ENCODE results near the gene TMEM87A. TPM values are rescaled to one million over a fixed set of nuclear protein-coding genes. Genes with fewer than 3 reads are reported as not detected.
A peak's percentile ranks its signal among the peaks of the same experiment; 100 is the strongest.

The TMEM87A gene
- total and polyA plus RNA-seq, 10 donors, result 13.4 to 48.3 (median 40.9) TPM

- Histone ChIP-seq H3K9me3 (no peaks in the 10 kb centered on the region), H3K27ac (no peak overlapping the region), H3K4me1 (peaks cover 17 to 57% (median 38%) of the 10 kb centered on the region in 6 donors), H3K36me3 (peaks cover 0 to 51% (median 33%) of the 10 kb centered on the region in 6 donors), H3K27me3 (replicated peaks in 1 of 7) (no peaks in the 10 kb centered on the region), H3K4me3 (no peak overlapping the region)
- 95 to 99% (median 98%) methylated on average over 2 of the region's 2 CpGs for WGBS, 5 donors
- intact Hi-C loops (cut with DNase I; ENCODE audit: low total_unique reads), result no loop called here
- no peak for TF ChIP-seq POLR2A (IDR thresholded peaks at IDR 0.05)
- TF ChIP-seq POLR2AphosphoS5 (IDR thresholded peaks at IDR 0.05), result no peak
- TF ChIP-seq, protein P1, sequence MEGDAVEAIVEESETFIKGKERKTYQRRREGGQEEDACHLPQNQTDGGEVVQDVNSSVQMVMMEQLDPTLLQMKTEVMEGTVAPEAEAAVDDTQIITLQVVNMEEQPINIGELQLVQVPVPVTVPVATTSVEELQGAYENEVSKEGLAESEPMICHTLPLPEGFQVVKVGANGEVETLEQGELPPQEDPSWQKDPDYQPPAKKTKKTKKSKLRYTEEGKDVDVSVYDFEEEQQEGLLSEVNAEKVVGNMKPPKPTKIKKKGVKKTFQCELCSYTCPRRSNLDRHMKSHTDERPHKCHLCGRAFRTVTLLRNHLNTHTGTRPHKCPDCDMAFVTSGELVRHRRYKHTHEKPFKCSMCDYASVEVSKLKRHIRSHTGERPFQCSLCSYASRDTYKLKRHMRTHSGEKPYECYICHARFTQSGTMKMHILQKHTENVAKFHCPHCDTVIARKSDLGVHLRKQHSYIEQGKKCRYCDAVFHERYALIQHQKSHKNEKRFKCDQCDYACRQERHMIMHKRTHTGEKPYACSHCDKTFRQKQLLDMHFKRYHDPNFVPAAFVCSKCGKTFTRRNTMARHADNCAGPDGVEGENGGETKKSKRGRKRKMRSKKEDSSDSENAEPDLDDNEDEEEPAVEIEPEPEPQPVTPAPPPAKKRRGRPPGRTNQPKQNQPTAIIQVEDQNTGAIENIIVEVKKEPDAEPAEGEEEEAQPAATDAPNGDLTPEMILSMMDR (IDR thresholded peaks at IDR 0.05 in 8 of 11, conservative IDR thresholded peaks at IDR 0.05 in 3 of 11), result no peak
- DNase-seq, result no peak
Observed at GRCh38 chr15:42276762-42277161, 3.5 kb upstream of the TMEM87A start.

DNA sequence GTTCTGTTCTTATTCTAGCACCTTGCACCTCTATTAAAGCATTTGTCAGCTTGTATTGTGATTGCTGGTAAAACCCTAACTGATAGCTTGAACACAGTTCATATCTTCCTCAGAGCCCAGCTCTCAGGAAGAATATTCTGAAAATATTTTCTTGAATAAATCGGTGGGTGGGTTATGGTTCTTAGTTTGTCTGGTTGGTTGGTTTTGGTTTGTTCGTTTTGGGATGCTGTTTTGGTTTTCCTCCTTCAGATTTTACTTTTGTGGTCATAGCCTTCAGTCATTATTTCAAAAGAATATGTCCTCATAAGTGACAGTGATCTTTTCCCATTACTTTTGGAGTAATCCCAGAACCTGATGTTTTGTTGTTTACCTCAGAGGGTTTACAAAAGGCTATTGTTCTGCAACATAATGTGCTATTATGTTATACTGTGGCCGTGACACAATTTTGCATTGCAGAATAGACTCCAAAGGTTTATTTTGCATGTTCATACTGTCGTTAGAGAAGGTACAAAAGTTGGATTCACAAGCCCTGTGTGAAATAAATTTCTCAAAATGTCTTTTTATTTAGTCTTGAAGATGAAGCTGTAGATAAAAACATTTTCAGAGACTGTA is 2.7 kb upstream of the TMEM87A start:
- no peak for TF ChIP-seq POLR2AphosphoS5 (IDR thresholded peaks at IDR 0.05)
- TF ChIP-seq POLR2A (IDR thresholded peaks at IDR 0.05), result no peak
- TF ChIP-seq, protein P1 (IDR thresholded peaks at IDR 0.05 in 8 of 11, conservative IDR thresholded peaks at IDR 0.05 in 3 of 11), result no peak
- Histone ChIP-seq H3K9me3 (no peaks in the 10 kb centered on the region), H3K4me3 (peak overlapping the region in 4 of 8 donors; percentile 64 to 81 (median 73)), H3K27me3 (replicated peaks in 1 of 7) (no peaks in the 10 kb centered on the region), H3K36me3 (peaks cover 0 to 42% (median 24%) of the 10 kb centered on the region in 6 donors), H3K4me1 (peaks cover 26 to 66% (median 47%) of the 10 kb centered on the region in 6 donors), H3K27ac (peak overlapping the region; percentile 95 to 99 (median 98))
- DNase-seq, result no peak
- intact Hi-C loops (cut with DNase I; ENCODE audit: low total_unique reads), result no loop called here
- WGBS, 5 donors, result 27 to 57% (median 48%) methylated on average over 4 of the region's 4 CpGs

DNA sequence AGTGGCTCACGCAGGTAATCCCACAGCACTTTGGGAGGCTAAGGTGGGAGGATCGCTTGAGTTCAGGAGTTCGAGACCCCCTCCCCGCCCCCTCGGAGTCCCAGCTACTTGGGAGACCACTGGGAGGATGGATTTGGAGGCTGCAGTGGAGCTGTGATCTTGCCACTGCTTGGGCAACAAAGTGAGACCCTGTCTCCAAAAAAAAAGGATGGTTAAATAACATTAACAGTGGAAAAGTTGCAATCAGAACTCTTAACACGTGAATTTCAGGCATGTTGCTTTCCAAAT is 1.4 kb upstream of the TMEM87A start:
- Histone ChIP-seq H3K27me3 (replicated peaks in 1 of 7) (no peaks in the 10 kb centered on the region), H3K36me3 (peaks cover 0 to 30% (median 14%) of the 10 kb centered on the region in 6 donors), H3K9me3 (no peaks in the 10 kb centered on the region), H3K4me3 (peak overlapping the region; percentile 58 to 81 (median 72)), H3K4me1 (peaks cover 26 to 73% (median 53%) of the 10 kb centered on the region in 6 donors), H3K27ac (peak overlapping the region; percentile 95 to 99 (median 98))
- DNase-seq, result no peak
- WGBS, 5 donors, result 50 to 69% (median 60%) methylated on average over 6 of the region's 6 CpGs
- TF ChIP-seq POLR2A (IDR thresholded peaks at IDR 0.05) (no peak), POLR2AphosphoS5 (IDR thresholded peaks at IDR 0.05) (no peak)
- TF ChIP-seq, protein P1 (IDR thresholded peaks at IDR 0.05 in 8 of 11, conservative IDR thresholded peaks at IDR 0.05 in 3 of 11), result no peak
- intact Hi-C loops (cut with DNase I; ENCODE audit: low total_unique reads), result no loop called here

DNA sequence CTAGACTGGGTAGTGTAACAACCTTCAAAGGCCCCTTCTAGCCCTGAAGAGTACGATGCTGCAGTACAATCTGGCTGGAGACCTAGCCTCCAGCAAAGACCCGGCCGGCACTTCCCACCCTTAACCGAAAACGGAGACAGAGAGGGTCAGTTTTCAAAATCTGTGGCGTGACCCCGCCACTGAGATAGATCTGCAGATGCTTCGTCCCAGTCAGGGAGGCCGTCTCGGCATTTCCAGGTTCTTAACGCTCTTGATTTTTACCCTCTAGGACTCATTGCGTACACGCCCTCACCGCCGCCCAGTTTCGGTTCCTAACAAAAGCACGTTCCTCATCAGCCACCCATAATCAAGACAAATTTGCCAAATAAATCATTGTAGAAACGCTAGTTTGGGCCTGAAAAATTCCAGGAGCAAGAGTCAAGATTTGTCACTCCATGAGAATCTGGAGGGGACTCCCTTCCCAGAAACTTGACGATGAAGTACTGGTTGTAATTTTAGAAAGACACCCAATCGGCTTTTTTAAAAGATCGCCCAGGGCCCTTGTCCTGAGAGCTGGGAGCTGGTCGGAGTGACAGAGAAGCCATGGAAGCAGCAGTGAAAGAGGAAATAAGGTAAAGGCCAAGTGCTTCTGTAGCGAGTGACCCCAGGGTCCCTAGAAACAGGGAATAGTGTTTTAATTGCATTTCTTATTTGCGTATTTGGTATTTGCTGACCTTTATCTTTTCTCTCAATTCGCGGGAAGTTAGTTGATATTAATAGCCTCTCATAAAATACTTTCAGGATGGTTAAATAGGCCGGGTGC is 868 bp upstream of the TMEM87A start:
- H3K4me1 ChIP-seq, result peaks cover 26 to 72% (median 54%) of the 10 kb centered on the region in 6 donors
- no peaks in the 10 kb centered on the region for H3K27me3 ChIP-seq (replicated peaks in 1 of 7)
- intact Hi-C loops (cut with DNase I; ENCODE audit: low total_unique reads), result no loop called here
- peak overlapping the region; percentile 95 to 99 (median 98) for H3K27ac ChIP-seq
- peak; percentile 93 for DNase-seq
- peak overlapping the region; percentile 58 to 81 (median 72) for H3K4me3 ChIP-seq
- 4 to 9% (median 5%) methylated on average over 23 to 27 of the region's 27 CpGs for WGBS, 5 donors
- H3K9me3 ChIP-seq, result no peaks in the 10 kb centered on the region
- peaks cover 0 to 24% (median 9%) of the 10 kb centered on the region in 6 donors for H3K36me3 ChIP-seq
- TF ChIP-seq POLR2A (IDR thresholded peaks at IDR 0.05), result no peak
- TF ChIP-seq, protein P1 (IDR thresholded peaks at IDR 0.05 in 8 of 11, conservative IDR thresholded peaks at IDR 0.05 in 3 of 11), result no peak
- no peak for TF ChIP-seq POLR2AphosphoS5 (IDR thresholded peaks at IDR 0.05)

Measured in spleen (tissue), 11 donors.